GM10248 (cell line): ENCODE results near the gene MAPRE3.

Experiments used
- CTCF ChIA-PET: fragments of 300-600 bp; sonication (Branson Sonifier 250); formaldehyde crosslinking; extraction: SDS; loops from one replicate; lab custom pipeline; 2021; ENCODE audit warnings: antibody characterized with exemption; lab: Yijun Ruan, JAX
- POLR2A ChIA-PET: fragments of 350-650 bp; sonication (Branson Sonifier 250); formaldehyde crosslinking; extraction: SDS; loops from one replicate; lab custom pipeline; 2020; ENCODE audit warnings: antibody characterized with exemption; lab: Yijun Ruan, JAX
- DNase-seq: peaks from one replicate; pipeline ENCODE4 v3.0.0; 2012; ENCODE audit errors: extremely low spot score
- CTCF ChIP-seq: IDR thresholded peaks from 2 replicates; pipeline ENCODE4 v1.5.1; 2012; ENCODE audit warnings: mild to moderate bottlenecking, low read depth; ENCODE audit errors: extremely low read depth, missing control alignments, control extremely low read depth

MAPRE3 gene

GRCh38 chr2:27050996-27051901 lies 80.8 kb downstream of the MAPRE3 start, which contains the start of gene AGBL5:
Gene AGBL5, plus strand, starts transcription at chr2:27051668. Its CDS starts 1,291 bp downstream, at chr2:27052959.
- ChIA-PET POLR2A (interaction anchor here (1.0 to 3.5 kb wide), 14 partner anchors 8 to 1173 kb away, joined by 3 to 30 read pairs (median 4); partner anchors contain the start of genes ASXL2, MPV17, OST4 and PPM1G), CTCF (interaction anchor here (0.6 to 8.7 kb wide), 14 partner anchors 10 to 231 kb away, joined by 3 to 66 read pairs (median 6); partner anchors contain the start of genes OST4, TMEM214 and TRIM54)
- no peak for TF ChIP-seq CTCF
- DNase-seq, result peak; percentile 100

- CTCF ChIA-PET, result interaction anchor here (0.6 to 8.7 kb wide), 13 partner anchors 10 to 231 kb away, joined by 3 to 66 read pairs (median 7); partner anchors contain the start of genes KHK, OST4, TMEM214 and TRIM54
- DNase-seq, result peak; percentile 39
- POLR2A ChIA-PET, result interaction anchor here (1.0 to 3.5 kb wide), 9 partner anchors 11 to 358 kb away, joined by 3 to 30 read pairs (median 4); partner anchors contain the start of genes MPV17, OST4 and PPM1G
- no peak for TF ChIP-seq CTCF
These were observed 81.6 kb downstream of the MAPRE3 start for GRCh38 chr2:27051902-27052645.

GRCh38 chr2:27053321-27053720 lies 82.9 kb downstream of the MAPRE3 start:
- ChIA-PET CTCF (interaction anchor here (1.0 to 8.7 kb wide), 9 partner anchors 10 to 207 kb away, joined by 3 to 66 read pairs (median 4); partner anchors contain the start of genes KHK, OST4 and TMEM214), POLR2A (no interaction called here)
- no peak for DNase-seq
- TF ChIP-seq CTCF, result no peak

GRCh38 chr2:27053776-27054175 lies 83.3 kb downstream of the MAPRE3 start:
- TF ChIP-seq CTCF, result no peak
- POLR2A ChIA-PET, result no interaction called here
- CTCF ChIA-PET, result interaction anchor here (1.0 to 2.0 kb wide), 7 partner anchors 11 to 208 kb away, joined by 3 to 6 read pairs (median 3); partner anchors contain the start of gene KHK
- no peak for DNase-seq

GRCh38 chr2:27054721-27055120 lies 84.3 kb downstream of the MAPRE3 start:
- POLR2A ChIA-PET, result no interaction called here

More at GRCh38 chr2:27054721-27055120, 84.3 kb downstream of the MAPRE3 start:
- CTCF ChIA-PET, result interaction anchor here (0.7 to 3.1 kb wide), 10 partner anchors 10 to 93 kb away, joined by 3 to 16 read pairs (median 4); partner anchors contain the start of gene OST4
- no peak for DNase-seq
- TF ChIP-seq CTCF, result no peak
